NCI-H1436 treated with DMSO at 0.1 percent for 48 hours (cell line): ENCODE data around the gene KLF7.
"Not testable (repeated sequence)": the region's sequence is repeated elsewhere in the genome, so short reads cannot be mapped to it uniquely, and the experiment has no call there.

Experiments used
- DNase-seq: peaks from one replicate; lab custom pipeline; 2025; lab: John Stamatoyannopoulos, UW

The KLF7 gene

DNA sequence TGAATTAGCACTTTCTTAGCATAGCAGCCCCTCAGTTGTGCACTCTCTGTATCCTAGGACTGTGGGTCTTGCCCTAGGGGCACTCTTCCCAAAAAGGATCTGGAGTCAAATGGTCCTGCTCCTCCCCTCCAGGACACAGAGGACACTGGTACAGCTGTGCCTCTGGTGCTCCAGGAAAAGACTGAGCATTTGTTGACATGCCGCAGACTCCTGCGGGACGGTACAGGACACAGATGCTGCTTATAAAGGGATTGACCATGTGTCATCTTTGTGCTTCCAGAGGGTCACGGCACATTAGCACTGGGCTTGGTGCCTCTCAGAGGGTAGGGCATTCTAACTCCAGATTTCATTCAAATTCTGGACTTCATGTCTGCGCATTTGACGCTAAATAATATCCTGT, 110.5 kb downstream of the KLF7 start:
- DNase-seq = no peak

DNA sequence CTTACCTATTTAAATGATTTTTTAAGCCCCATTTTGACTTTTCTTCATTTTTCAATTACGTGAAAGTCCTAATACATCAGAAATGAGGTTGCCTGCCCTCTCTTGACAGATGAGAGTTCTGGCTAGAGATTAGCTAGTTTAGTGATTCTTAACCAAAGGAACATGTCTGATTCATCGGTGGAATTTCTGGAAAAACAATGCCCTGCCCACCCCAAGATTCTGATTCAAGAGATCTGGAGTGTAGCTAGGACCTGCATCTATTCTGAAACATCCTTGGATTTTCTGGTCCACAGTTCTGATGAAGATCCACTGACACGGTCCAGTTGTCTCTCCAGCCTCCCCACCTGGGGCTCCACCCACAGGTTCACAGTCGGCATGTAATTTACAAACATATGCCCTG, 111.2 kb downstream of the KLF7 start:
- DNase-seq = no peak

DNA sequence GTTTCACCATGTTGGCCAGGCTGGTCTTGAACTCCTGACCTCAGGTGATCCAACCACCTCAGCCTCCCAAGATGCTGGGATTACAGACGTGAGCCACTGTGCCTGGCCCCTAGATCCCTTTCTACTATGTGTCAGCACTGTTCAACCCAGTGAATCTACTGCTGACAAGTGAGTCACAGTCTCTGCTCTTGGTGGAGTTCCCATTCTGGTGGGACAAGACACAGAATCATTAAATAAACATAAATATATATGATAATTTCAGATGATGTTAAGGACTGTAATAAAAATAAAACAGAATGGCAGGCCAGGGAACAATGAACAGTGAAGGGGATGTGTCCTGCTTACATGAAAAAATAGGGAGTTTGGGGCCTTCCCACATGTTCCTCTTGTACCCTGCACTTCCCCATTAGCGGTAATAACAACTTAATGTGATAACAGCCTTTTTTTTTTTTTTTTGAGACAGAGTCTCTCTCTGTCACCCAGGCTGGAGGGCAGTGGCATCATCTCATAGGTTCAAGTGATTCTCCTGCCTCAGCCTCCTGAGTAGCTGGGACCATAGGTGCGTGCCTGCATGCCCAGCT, 114.3 kb downstream of the KLF7 start:
- DNase-seq = no peak

DNA sequence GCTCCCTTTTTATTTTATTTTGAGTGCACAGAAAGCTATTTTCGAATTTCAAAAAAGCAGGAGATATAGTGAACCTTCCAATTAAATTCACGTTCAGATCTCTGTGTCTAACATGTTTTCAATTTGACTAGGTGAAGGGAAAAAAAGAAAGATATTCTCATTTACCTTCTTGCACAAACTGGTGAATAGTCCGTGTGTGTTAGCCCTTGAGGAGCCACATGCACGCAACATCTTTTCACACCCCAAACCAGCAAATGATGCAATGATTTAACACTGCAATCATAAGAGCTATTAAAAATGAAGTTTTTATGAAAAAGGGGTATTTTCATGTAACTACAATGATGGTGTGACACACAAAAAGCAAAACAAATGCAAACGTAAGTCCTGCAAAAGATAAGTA, 116.6 kb downstream of the KLF7 start:
- no peak for DNase-seq

DNA sequence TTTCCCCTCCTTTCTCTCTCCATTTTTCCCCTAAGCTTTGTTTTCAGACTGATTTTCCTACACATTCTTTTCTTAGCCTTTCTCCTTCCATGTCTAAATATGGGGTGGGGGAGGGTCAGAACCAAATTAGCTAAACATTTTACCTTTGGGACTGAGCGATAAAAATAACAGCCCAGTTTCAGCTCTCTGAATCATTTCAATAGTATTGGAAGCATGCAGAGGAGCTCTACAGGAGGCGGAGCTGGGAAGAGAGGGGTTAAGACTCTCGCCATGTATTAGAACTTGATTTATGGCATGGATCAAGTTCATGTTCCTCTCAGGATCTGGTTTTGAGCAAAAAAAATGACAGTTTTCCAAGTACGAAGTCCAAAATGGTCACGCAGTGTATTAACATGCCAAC, 117.3 kb downstream of the KLF7 start:
- DNase-seq = no peak

DNA sequence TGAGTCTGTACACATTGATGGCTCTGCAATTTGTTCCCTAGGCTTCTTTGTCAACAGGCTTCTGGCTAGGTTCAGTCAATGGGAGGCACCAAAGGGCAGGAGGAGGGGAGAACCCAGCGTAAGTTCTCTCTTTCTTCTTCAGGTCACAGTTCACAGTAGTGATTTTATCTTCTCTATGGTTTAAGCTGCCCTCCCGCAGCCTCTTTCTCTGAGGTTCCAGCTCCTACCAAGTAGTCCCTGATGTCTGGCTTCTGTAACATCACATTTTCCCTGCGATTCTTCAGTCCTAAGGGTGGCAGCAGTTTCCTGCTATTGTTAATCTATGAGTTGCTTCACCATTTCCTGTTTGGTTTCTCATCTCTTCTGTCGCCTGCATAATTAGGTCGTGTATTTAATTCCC, 119.0 kb downstream of the KLF7 start:
- DNase-seq = no peak

DNA sequence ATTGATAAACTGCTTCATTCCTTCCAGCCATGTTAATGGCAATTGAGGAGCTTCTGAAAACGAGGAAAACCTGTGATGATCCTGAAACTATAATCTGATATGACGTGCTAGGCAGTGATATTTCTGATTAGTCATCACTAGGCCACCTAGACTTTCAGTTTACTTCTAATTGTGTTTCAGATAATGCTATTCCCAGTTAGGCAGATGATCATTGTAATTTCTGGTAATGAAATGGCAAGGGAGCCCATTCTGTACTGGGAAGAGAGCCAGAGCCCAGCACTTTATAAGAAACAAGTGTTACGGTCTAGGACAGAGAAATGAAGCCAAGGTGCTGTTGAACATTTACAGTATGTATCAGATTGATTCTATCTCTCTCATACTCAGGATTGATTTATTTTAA, 120.2 kb downstream of the KLF7 start:
- DNase-seq = no peak

DNA sequence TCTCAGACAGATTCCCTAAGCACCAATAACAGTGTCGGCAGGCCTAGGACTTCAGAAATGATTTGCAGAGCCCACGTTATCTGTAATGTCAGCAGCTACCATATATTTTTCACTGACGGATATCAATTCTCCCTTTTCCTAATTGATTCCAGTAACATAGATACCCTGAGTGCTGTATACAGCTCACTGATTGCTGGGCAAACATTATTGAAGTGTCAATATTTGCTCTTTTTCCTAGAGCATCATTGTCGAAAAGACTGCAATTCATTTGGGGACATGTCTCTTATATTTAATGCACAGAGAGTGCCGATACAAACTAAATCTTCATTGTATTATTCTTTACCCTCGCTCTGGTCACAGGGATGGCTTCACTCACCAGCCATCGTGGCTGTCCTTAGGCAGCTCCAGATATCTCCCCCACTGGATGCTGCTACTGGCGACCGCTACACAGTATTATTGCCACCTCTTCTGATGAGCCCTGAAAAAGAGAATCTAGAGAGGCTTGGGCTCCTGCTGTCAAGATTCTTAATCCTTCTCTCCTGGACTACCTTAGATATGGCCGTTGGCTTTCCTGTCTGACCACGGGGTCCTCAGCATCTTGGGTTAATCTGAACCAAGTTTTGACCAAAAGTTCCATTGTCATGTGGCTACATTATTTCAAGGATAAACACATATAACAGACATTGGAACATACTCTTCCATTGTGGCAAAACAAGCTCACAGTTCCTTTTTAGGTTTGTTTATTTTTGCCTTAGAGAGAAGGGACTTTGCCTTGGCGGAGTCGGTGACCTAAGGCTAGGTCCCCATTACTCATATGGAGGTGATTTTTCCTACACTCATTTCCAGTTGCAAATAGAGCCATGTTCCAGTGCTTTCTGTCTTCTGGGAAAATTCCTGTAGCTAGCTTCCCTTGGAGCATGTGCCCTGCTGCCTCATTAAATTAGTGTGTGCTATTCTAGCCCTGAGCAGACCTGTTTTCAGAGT, 121.1 kb downstream of the KLF7 start:
- DNase-seq = peak; percentile 26

DNA sequence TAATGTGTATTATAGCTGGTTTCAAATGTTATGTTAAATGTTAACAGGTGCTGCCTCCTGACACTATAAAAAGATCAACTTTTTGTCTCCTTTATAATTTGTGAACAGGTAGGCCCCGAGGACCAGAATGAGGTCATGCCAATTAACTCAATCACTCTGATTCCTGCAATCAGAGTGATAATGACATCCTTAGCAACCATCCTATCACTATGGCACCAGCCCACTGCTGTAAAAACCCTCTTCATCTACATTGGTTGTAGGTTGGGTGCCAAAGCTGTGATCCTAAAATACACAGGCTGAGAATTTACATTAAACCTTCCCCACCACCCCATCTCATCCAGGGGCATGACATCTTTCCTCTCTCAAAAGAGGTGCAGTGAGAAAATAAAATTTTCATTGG, 122.9 kb downstream of the KLF7 start:
- DNase-seq = peak; percentile 96

DNA sequence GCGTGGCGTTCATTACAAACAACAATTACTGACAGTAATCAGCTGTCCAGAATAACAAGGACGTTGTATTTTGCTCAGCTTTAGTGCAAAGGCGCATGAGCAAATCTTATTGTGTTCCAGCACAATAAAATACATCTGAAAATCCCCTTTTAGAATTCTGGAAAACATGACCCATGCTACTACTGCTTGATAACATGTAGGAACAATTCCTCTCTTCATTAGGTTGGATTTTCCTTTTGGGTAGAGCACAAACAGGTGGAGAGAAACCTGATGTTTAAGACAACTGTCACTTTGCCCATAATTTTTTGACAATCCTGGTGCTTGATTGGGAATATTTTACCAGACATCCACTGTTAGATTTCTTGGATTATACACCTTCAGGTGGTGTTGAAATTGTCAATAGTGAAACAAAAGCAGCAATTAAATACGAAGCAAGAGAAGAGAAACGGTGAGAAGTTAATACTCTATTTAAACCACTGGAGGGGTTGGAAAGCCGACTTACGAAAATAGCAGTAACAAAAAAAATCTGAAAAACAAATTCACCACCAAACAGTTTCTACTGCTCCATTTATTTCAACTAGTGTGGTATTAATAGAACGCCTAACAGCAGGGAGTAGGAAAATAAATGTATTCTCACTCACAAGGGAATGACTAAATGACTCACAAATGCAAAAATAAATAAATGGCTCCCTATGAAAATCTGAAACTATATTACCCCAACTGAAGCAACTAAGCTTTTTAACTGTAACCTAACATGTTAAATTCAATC, 123.8 kb downstream of the KLF7 start:
- DNase-seq = no peak

DNA sequence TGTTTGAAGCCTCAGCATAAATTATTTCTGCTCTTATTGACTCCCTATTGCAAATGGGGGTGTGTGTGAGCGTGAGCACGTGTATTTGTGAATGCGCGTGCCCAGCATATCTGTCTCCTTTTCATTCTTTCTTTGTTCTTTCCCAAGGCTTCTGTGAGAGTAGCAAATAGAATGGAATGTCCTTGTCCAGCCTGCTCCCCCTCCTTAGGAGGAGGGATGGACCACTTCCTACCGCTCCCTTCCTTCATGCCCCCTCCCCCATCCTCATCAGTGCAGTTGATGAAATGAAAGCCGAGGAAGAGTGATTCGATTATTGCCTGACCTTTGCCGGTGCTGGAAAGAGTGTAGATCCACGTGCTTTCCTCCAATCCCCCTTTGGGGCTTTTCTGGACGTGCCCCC, 124.5 kb downstream of the KLF7 start:
- no peak for DNase-seq

DNA sequence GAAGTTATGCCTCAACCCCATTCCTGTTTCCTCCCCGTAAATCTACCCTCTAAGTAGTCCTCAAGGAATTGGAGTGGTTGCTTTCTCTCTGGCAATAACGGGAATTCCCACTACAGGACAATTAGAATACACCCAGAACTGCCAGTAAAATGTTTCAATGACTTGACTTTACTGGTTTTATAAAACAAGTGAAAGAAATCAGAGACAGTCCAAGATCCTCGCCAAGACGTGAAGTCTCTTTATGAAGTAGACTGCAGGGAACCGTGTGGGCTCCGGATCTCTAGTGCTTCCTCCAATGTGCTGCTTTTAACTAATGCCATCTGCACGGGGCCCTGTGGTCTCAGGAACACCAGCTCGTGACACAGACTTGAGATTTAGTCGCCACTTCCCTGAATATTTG, 125.1 kb downstream of the KLF7 start:
- no peak for DNase-seq

DNA sequence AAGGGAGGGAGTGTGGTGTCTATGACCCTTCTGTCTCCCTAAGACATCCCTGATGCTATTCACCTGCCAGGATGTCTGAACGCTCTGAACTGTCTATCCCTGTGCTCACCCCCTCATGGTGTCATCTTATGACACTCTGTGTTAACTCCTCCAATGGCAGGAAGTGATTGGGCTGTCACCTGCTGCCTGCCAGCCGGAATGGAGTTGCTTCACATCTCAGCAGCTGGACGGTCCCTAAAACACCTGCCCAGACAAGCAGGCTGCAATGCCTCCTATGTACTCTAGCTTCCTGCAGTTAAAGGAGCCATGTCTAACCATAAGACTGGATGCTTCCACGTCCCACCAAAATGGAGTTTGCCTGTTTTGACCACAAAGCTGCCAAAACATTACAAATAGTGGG, 126.5 kb downstream of the KLF7 start:
- DNase-seq = peak; percentile 30

DNA sequence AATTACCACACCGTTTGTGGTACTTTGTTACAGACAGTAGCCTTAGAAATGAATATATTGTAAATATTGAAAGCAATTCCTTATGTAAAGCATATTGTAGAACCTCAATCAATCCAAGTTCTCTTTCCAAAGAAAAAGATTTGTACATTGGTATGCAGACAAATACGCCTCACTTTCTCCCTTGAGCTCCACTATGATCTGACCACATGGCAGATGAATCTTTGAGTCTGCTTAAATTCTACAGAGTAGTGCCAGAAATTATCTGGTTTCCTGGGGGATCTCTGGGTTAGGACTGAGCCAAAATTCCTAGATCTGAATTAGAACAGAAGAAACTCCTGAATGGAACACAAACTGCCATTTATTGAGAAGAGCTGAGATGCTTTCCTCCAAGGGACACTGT, 127.4 kb downstream of the KLF7 start:
- no peak for DNase-seq

DNA sequence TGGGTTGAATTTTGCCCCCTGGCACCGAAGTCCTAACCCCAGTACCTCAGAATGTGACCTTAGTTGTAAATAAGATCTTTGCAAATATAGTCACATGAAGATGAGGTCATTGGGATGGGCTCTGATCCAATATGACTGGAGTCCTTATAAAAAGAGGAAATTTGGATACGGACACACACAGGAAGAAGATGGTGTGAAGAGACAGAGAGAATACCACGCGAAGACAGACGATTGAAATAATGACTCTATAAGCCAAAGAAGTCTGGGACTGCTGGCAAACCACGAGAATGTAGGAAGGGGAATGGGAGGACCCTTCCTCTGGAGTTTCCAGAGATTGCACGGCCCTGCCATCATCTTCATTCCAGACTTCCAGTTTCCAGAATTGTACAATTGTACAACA, 127.9 kb downstream of the KLF7 start:
- no peak for DNase-seq

DNA sequence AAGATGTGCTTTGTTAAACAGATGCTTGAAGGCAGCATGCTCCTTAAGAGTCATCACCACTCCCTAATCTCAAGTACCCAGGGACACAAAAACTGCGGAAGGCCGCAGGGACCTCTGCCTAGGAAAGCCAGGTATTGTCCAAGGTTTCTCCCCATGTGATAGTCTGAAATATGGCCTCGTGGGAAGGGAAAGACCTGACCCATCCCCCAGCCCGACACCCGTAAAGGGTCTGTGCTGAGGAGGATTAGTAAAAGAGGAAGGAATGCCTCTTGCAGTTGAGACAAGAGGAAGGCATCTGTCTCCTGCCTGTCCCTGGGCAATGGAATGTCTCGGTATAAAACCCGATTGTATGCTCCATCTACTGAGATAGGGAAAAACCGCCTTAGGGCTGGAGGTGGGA, 128.7 kb downstream of the KLF7 start:
- DNase-seq = not testable (repeated sequence)

DNA sequence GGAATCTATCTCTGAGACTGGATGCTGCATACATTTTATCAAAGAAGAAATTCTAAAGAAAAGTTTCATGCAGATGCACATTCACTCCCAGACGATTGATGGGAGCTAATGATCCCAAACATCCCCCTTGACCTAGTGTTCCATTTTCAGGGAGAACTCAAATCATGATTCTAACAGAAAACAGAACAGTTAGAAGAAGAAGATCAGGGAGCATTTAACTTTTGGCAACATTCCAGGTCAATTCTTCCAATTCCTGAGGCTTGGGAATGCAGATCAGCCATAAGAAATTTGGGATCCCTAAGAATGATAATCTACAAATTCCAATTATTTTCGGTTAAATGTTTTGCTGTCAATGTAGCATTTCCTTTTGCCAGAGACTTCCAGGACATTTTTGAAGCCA, 129.9 kb downstream of the KLF7 start:
- no peak for DNase-seq

DNA sequence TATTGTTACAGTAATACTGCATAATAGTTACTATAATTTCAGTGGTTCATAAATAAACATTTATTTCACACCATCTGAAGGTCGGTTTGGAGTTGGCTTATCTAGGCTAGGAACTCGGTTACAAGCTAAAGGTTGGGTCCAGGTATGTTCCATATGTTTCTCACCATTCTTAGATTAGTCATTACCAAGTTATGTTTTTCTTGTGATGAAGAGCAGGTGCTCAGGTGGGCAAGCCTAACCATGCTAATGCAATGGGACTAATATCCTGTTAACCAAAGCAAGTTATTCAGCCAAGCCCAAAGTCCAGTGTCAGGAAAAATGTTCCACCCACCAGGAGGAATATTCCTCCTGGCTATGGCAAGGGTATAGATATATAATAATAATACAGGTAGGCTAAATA, 133.3 kb downstream of the KLF7 start:
- DNase-seq = no peak
